ENCODE results near the gene HOXA10.

Gene HOXA10

GRCh38 chr7:27143023-27143949 lies 30.8 kb downstream of the HOXA10 start, which contains the start of gene HOXA5:
Gene HOXA5 (minus strand): TSS chr7:27143681. CDS start chr7:27143607, 74 bp downstream.
- peak; percentile 83 for DNase-seq

GRCh38 chr7:27142580-27143022 lies 31.5 kb downstream of the HOXA10 start:
- DNase-seq = no peak

- DNase-seq = no peak
Measured at GRCh38 chr7:27141923-27142579, 32.1 kb downstream of the HOXA10 start.

- no peak for DNase-seq
Measured at GRCh38 chr7:27141137-27141922, 32.8 kb downstream of the HOXA10 start.

GRCh38 chr7:27140126-27140857 lies 33.8 kb downstream of the HOXA10 start:
- no peak for DNase-seq

- DNase-seq = no peak
Measured at GRCh38 chr7:27139334-27140125, 34.6 kb downstream of the HOXA10 start.

GRCh38 chr7:27138985-27139333 lies 35.2 kb downstream of the HOXA10 start:
- no peak for DNase-seq

- no peak for DNase-seq
Measured at GRCh38 chr7:27138472-27138871, 35.6 kb downstream of the HOXA10 start.

GRCh38 chr7:27137640-27138315 lies 36.3 kb downstream of the HOXA10 start:
- no peak for DNase-seq

- peak; percentile 83 for DNase-seq
Measured at GRCh38 chr7:27134392-27134791, 39.7 kb downstream of the HOXA10 start.

GRCh38 chr7:27133409-27134231 lies 40.5 kb downstream of the HOXA10 start:
- no peak for DNase-seq

- no peak for DNase-seq
Measured at GRCh38 chr7:27132978-27133377, 41.1 kb downstream of the HOXA10 start.

GRCh38 chr7:27132214-27132613 lies 41.9 kb downstream of the HOXA10 start:
- no peak for DNase-seq

- DNase-seq = no peak
Measured at GRCh38 chr7:27131390-27131819, 42.7 kb downstream of the HOXA10 start.

- peak; percentile 90 for DNase-seq
Measured at GRCh38 chr7:27130540-27131389, 43.4 kb downstream of the HOXA10 start, which contains the start of gene HOXA4. Gene HOXA4 (minus strand): TSS chr7:27130757. CDS start chr7:27130733, 24 bp downstream.

- peak; percentile 59 for DNase-seq
Measured at GRCh38 chr7:27129729-27130539, 44.2 kb downstream of the HOXA10 start.

- DNase-seq = no peak
Measured at GRCh38 chr7:27128776-27129728, 45.1 kb downstream of the HOXA10 start.

Data from EL (cell line).